Heart right ventricle (tissue), 16 donors: ENCODE results near the gene ABCA3. TPM values are rescaled to one million over a fixed set of nuclear protein-coding genes. Genes with fewer than 3 reads are reported as not detected.
"Not testable (repeated sequence)": the region's sequence is repeated elsewhere in the genome, so short reads cannot be mapped to it uniquely, and the experiment has no call there.

Experiments
- ATAC-seq, 8 donors: fragments of 200-7000 bp; cut with Tn5 transposase; one replicate each; pipeline ENCODE4 v1.9.1; 2020; ENCODE audit warnings: mild to moderate bottlenecking in 8 of 8, moderate library complexity in 8 of 8, moderate number of reproducible peaks in 1 of 8
- DNase-seq, 2 donors: peaks; one replicate each; pipeline ENCODE4 v3.0.0-alpha.2; 2020
- H3K27ac ChIP-seq, 10 donors: fragments of 200-600 bp; sonication (generic) in 2 of 10; one replicate each; pipeline versions ENCODE4 v1.5.0 to v1.8.0; 2020 to 2022; ENCODE audit warnings: mild to moderate bottlenecking in 3 of 10
- H3K27me3 ChIP-seq, 7 donors: fragments of 200-600 bp; one replicate each; pipeline ENCODE4 v1.8.0; 2021 to 2022; ENCODE audit warnings: mild to moderate bottlenecking in 2 of 7
- H3K36me3 ChIP-seq, 9 donors: fragments of 200-600 bp; sonication (generic) in 1 of 9; one replicate each; pipeline versions ENCODE4 v1.5.0 to v1.8.0; 2020 to 2022; ENCODE audit warnings: mild to moderate bottlenecking in 2 of 9
- H3K4me1 ChIP-seq, 9 donors: fragments of 200-600 bp; sonication (generic) in 1 of 9; one replicate each; pipeline versions ENCODE4 v1.5.0 to v1.8.0; 2020 to 2022; ENCODE audit warnings: mild to moderate bottlenecking in 4 of 9
- H3K4me3 ChIP-seq, 10 donors: fragments of 200-600 bp; sonication (generic) in 2 of 10; one replicate each; pipeline versions ENCODE4 v1.5.0 to v1.8.0; 2020 to 2022; ENCODE audit warnings: mild to moderate bottlenecking in 7 of 10, moderate library complexity in 2 of 10
- H3K9me3 ChIP-seq, 11 donors: fragments of 200-600 bp in 10 of 11; sonication (generic) in 2 of 11; one replicate each; pipeline versions ENCODE4 v1.5.0 to v1.8.0; 2013 to 2022; ENCODE audit warnings: mild to moderate bottlenecking in 2 of 11, control low read depth in 1 of 11, moderate library complexity in 1 of 11
- CTCF ChIP-seq, 9 donors: fragments of 200-600 bp; sonication (generic) in 2 of 9; IDR thresholded peaks; one replicate each; pipeline versions ENCODE4 v1.5.0 to v1.8.0; 2021 to 2022; ENCODE audit warnings: antibody characterized with exemption in 9 of 9, mild to moderate bottlenecking in 5 of 9, moderate library complexity in 1 of 9
- WGBS, 2 donors: extraction: QIAGEN DNeasy Blood & Tissue Kit; methylation state at CpG; one replicate each; pipeline ENCODE4 v1.1.7; 2013; ENCODE audit warnings: inconsistent platforms in 1 of 2; 5-methylcytosine and 5-hydroxymethylcytosine counted together
- intact Hi-C, 10 donors: fragments of 100-400 bp; cut with DNase I; formaldehyde crosslinking; loops; one replicate each; pipeline versions ENCODE4 v1.11.1 to v1.14.2; 2022
- polyA plus RNA-seq, 2 donors: library from polyadenylated mRNA; stranded (reverse); fragments of 200-250 nt; gene quantifications; one replicate each; pipeline ENCODE4 v1.2.3, GENCODE V29; 2013
- total RNA-seq, 10 donors: library from RNA; stranded (reverse); fragmentation: NEBNext Ultra II Directional in 3 of 10; extraction: Animal tissue kit (Norgen Biotek cat#: 25700) in 3 of 10; gene quantifications; one replicate each; pipeline versions ENCODE4 v1.2.1 to v1.2.4, GENCODE V29; 2021 to 2023
- donor health status: Arrhythmogenic right ventricular cardiomyopathy.
- donor health status: ischemic (EF 13 %, LVEDD 7.1; RV severe dilation, severe dysfunction).
- donor health status: healthy with polysubstance abuse.
- donor health status: DM: no; HTN: yes; CAD: no.
- donor health status: DM: no; HTN: no; CAD: no.
- donor health status: ischemic (EF 25% LVEDD 6.9; RV normal size, moderate dysfunction).
- donor health status: ischemic (EF 25% LVEDD 5.7; RV mildly dilated, moderate dysfunction).
- donor health status: healthy.
- donor health status: DM: yes; HTN: yes; CAD: no.
- donor health status: Ischemic cardiomyopathy.
- donor health status: ischemic (EF 35%, LVEDD 5.7; RV mildly dilated, moderate dysfunction).
- donor health status: nonischemic (EF 11% LVEDD 7.7; RV severe dilation, severe dysfunction).
- donor health status: DM: yes; HTN: yes; CAD: no.
- donor health status: PGD.
- donor health status: ischemic (EF 29% LVEDD 5.4; RV normal size, mild dysfunction).
- donor health status: nonischemic (EF 23%, LVEDD 6.1; RV moderate dilation, normal function).

ABCA3 gene
- total and polyA plus RNA-seq, 12 donors: 4.9 to 12.5 (median 9.2) TPM

DNA sequence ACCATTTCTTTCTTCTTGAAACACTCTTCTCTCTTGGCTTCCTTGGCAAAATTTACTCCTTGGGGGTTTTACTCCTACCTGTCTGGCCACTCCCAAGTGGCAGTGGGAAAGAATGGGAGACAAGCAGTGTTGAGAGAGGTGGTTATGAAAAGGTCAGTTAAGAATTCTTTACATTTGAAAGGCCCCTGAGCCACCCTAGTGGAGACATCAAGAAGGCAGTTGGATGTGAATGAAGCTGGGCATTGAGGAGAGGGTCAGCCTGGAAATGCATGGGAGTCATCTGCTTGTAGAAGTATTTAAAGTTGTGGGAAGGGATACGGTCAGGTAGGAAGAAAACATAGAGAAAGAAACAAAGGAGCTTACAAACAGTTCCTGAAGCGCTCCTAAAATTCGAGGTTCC is 46.5 kb upstream of the ABCA3 start:
- Histone ChIP-seq H3K4me3 (no peak overlapping the region), H3K27me3 (peaks cover 0 to 5% (median 0%) of the 10 kb centered on the region in 7 donors), H3K27ac (no peak overlapping the region), H3K4me1 (no peaks in the 10 kb centered on the region), H3K9me3 (peaks cover 0 to 23% (median 8%) of the 10 kb centered on the region in 11 donors), H3K36me3 (no peaks in the 10 kb centered on the region)
- DNase-seq (no peak), ATAC-seq (no peak)
- 65 to 68% methylated on average over 3 of the region's 3 CpGs for WGBS, 2 donors
- intact Hi-C loops: no loop called here
- no peak for TF ChIP-seq CTCF (IDR thresholded peaks at IDR 0.05)

- H3K36me3 ChIP-seq, H3K27me3 ChIP-seq, H3K27ac ChIP-seq, intact Hi-C loops, H3K4me3 ChIP-seq, DNase-seq, ATAC-seq, H3K4me1 ChIP-seq: not testable (repeated sequence)
- H3K9me3 ChIP-seq: peaks cover 0 to 23% (median 8%) of the 10 kb centered on the region in 11 donors
- 76 to 82% methylated on average over 19 of the region's 19 CpGs for WGBS, 2 donors
Measured at GRCh38 chr16:2385982-2386381, 45.5 kb upstream of the ABCA3 start.

- Histone ChIP-seq H3K27ac (no peak overlapping the region), H3K27me3 (peaks cover 0 to 5% (median 0%) of the 10 kb centered on the region in 7 donors), H3K4me1 (no peaks in the 10 kb centered on the region), H3K4me3 (no peak overlapping the region), H3K36me3 (no peaks in the 10 kb centered on the region), H3K9me3 (peaks cover 0 to 23% (median 8%) of the 10 kb centered on the region in 11 donors)
- no peak for ATAC-seq
- TF ChIP-seq CTCF (IDR thresholded peaks at IDR 0.05): no peak
- 57 to 63% methylated on average over 3 of the region's 3 CpGs for WGBS, 2 donors
- no peak for DNase-seq
- intact Hi-C loops: no loop called here
Measured at GRCh38 chr16:2385190-2385836, 44.8 kb upstream of the ABCA3 start.

DNA sequence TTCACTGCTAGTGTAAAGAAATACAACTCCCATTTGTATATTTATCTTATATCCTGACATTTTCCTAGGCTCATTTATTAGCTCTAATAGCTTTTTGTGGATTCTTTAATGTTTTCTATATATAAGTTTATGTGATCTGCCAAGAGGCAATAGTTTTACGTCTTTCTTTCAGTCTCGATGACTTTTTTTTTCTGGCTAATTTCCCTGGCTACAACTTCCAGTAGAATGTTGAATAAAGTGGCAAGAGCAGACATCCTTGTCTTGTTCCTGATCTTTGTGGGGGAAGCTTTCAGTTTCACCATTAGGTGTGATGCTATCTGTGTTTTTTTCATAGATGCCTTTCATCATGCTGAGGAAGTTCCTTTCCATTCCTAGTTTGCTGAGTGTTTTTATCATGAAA is 43.9 kb upstream of the ABCA3 start:
- 17 to 52% methylated on average over 2 of the region's 2 CpGs for WGBS, 2 donors
- Histone ChIP-seq H3K36me3 (no peaks in the 10 kb centered on the region), H3K27ac (no peak overlapping the region), H3K9me3 (peaks cover 0 to 16% (median 8%) of the 10 kb centered on the region in 11 donors), H3K4me1 (no peaks in the 10 kb centered on the region), H3K4me3 (no peak overlapping the region), H3K27me3 (peaks cover 0 to 5% (median 0%) of the 10 kb centered on the region in 7 donors)
- TF ChIP-seq CTCF (IDR thresholded peaks at IDR 0.05): no peak
- intact Hi-C loops: no loop called here
- DNase-seq (no peak), ATAC-seq (no peak)

DNA sequence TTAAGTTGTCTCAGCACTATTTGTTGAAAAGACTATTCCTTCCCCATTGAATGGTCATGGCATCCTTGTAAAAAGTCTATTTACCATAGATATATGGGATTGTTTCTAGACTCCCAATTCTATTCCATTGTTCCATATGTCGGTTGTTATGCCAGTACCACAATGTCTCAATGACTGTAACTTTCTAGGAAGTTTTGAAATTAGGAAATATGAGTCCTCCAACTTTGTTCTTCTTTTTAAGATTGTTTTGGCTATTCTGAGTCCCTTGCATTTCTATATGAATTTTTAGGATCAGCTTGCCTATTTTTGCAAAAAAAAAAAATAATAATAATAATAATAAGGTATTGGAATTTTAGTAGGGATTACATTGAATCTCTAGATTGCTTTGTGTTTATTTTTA is 43.0 kb upstream of the ABCA3 start:
- intact Hi-C loops: no loop called here
- TF ChIP-seq CTCF (IDR thresholded peaks at IDR 0.05): no peak
- no peaks in the 10 kb centered on the region for H3K4me1 ChIP-seq
- no peaks in the 10 kb centered on the region for H3K36me3 ChIP-seq
- H3K27me3 ChIP-seq: peaks cover 0 to 5% (median 0%) of the 10 kb centered on the region in 7 donors
- DNase-seq (no peak), ATAC-seq (no peak)
- H3K9me3 ChIP-seq: peaks cover 0 to 7% (median under 1%) of the 10 kb centered on the region in 11 donors
- no peak overlapping the region for H3K4me3 ChIP-seq
- H3K27ac ChIP-seq: no peak overlapping the region
- 93 to 100% methylated on average over 1 of the region's 1 CpG for WGBS, 2 donors
